Islet precursor cell (in vitro differentiated cells): ENCODE measurements around the gene MPZL3.

Experiments used
- DNase-seq: peaks from one replicate; pipeline ENCODE4 v3.0.0-alpha.2; 2018

MPZL3 gene

GRCh38 chr11:118231461-118231860, 20.7 kb downstream of the MPZL3 start:
- no peak for DNase-seq

- no peak for DNase-seq
Observed at GRCh38 chr11:118230088-118230487, 22.1 kb downstream of the MPZL3 start.

- no peak for DNase-seq
Observed at GRCh38 chr11:118229274-118229847, 22.8 kb downstream of the MPZL3 start.

- DNase-seq, result no peak
Observed at GRCh38 chr11:118227865-118228785, 24.0 kb downstream of the MPZL3 start.

GRCh38 chr11:118226781-118227180, 25.4 kb downstream of the MPZL3 start:
- no peak for DNase-seq

DNA sequence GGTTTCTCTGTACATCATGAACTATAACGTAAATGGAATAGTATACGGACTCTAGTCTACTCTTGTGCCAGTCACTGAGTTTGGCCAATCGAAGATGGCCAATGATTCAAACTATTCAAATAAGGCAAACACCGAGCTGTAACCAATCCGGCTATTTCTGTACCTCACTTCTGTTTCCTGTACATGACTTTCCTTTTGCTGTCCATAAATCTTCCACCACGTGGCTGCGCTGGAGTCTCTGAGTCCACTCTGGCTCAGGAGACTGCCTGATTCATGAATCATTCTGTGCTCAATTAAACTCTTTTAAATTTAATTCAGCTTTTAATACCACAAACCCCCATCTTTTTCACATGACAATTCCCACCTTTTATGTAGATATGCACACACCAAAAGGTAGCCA, 25.9 kb downstream of the MPZL3 start:
- DNase-seq, result no peak

GRCh38 chr11:118224511-118225188, 27.5 kb downstream of the MPZL3 start, which contains the start of gene JAML:
Gene JAML, minus strand, starts transcription at chr11:118225011. Its CDS starts 10,145 bp downstream, at chr11:118214866.
- DNase-seq, result no peak

DNA sequence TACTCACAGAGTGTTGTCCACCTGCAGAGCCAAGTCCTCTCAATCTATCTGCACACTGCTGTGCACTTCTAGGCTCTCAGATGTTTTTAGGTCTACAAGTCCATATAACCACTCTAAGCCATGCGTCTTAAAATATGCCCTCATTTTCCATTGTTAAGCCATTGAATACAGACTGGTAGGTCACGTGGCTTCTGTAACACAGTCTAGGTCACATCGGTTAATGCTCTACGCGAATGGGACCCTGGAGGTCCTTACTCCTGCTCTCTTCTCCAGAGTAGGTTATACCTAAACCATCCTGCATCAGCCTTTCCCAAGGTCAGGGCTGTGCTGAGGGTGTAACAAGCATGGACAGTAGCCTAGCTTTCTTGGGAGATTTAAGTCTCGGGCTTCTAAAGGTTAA, 28.2 kb downstream of the MPZL3 start:
- no peak for DNase-seq

DNA sequence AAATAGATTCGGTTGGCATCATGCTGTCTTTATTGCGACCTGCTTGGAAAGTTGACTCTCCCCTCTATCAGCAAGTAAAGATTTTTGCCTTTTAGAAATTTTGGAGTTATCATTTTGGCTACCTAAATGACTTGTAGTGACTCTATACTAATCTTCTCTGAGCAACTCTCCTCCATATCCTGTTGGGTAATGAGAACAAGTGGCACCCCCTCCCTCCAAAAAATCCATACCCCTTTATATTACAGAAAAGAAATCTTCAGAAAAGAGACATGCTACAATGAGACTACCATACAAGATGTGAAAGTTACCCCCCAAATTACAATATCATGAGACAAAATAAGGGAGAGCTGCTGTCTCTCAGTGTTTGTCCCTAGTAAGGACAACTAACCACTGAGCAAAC, 28.6 kb downstream of the MPZL3 start:
- DNase-seq, result no peak

DNA sequence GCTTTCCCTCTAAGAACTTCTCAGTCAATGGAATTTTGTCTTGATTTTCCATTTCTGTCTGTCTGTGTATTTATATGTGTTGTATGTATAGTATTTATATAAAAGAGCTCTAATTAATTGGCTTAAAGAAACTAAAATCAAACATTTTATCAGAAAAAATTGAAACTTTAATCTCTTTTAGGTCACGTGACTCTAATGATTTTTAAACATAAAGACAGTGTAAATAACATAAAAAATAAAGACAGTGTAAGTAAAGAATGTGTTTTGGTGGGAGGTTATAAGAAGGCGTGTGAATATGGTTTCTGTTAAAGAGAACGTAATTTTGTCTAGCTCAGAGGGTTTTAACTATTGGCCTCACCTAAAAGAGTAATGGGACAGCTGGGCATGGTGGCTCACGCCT, 29.7 kb downstream of the MPZL3 start:
- no peak for DNase-seq

- no peak for DNase-seq
Observed at GRCh38 chr11:118221419-118221818, 30.7 kb downstream of the MPZL3 start.

GRCh38 chr11:118219732-118220131, 32.4 kb downstream of the MPZL3 start:
- no peak for DNase-seq

DNA sequence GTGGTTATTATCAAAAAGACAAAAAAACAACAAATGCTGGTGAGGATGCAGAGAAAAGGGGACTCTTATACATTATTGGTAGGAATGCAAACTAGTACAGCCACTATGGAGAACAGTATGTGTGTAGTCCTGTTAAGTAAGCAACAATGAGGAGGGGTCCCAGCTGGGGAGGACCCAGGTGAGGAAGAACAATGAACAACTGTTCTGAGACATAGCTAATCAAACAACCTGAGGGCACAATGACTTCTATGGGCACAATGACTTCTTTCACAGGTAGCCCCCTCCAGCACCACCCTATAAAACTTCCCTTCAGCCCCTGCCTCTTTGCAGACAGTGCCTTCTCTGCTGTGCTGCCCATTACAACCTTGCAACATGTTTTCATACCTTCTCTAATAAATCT, 32.9 kb downstream of the MPZL3 start:
- no peak for DNase-seq

DNA sequence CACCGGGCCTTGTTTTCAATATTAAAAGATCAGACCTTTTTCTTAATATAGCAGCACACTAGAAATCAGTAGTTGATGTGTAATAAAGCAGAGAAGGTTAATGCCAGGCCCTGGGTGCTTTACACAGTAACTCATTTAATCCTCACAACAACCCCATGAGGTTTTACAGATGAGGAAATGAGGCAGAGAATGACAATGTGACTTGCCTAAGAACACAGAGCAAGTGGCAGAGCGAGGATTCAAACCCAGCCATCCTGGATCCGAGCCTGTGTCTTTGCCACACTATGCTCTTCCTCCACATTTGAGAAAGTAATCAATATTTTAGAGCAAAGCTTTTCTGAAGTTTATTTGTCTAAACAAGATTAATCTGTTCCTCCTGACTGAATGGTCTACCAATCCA, 34.6 kb downstream of the MPZL3 start:
- no peak for DNase-seq

- peak; percentile 45 for DNase-seq
Observed at GRCh38 chr11:118216621-118217481, 35.3 kb downstream of the MPZL3 start.

GRCh38 chr11:118215765-118216164, 36.4 kb downstream of the MPZL3 start:
- DNase-seq, result no peak

GRCh38 chr11:118215262-118215661, 36.9 kb downstream of the MPZL3 start:
- DNase-seq, result no peak

DNA sequence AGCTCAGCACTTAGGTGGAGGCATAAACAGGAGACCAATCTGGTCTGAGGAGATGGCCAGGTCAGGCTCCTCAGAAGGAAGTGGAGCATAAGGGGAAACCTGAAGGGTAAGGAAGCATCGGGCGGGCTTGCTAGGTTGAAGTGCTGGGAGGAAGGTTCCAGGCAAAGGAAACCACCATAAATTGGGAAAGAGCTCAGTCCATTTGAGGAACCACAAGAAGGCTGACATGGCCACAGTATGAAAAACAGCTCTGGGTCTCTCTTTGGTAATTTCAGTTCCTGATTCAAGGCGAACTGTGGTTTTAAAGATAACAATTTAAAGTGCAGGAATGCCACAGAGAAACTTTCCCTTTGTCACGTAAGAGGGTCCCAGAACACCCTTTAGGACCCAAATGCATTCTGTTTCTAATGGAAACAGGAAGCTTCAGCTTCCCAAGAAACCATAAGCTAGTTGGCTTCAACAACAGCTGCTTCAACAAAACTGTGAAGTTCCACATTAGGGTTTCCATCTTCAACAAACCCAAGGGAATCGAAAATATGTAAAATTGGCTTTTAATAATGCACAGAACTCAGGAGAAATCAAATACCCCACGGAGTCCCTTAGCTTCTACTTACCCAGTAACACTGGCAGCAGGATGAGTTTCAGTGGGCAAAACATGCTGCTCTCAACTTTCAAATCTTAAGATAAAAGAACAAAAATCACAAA, 37.8 kb downstream of the MPZL3 start:
- DNase-seq, result peak; percentile 21

- DNase-seq, result peak; percentile 37
Observed at GRCh38 chr11:118213781-118214180, 38.4 kb downstream of the MPZL3 start.

DNA sequence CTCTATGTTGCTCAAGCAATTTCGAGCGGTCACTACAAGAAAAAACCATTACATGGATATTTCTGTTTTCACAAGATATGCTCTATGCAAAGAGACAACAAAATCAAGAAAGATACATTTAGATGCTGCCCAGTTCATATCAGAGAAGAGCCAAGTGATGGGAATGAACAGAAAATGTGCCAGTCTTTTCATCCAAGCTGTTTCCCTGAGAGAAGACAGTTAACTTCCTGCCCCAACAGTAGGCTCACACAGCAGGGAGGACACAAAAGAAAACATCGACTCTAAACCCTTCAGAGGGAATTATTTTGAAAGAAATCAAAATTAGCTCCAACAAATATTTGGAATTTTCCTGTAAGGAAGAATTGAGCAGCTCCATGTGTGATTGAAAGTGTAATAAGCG, 39.0 kb downstream of the MPZL3 start:
- peak; percentile 7 for DNase-seq

DNA sequence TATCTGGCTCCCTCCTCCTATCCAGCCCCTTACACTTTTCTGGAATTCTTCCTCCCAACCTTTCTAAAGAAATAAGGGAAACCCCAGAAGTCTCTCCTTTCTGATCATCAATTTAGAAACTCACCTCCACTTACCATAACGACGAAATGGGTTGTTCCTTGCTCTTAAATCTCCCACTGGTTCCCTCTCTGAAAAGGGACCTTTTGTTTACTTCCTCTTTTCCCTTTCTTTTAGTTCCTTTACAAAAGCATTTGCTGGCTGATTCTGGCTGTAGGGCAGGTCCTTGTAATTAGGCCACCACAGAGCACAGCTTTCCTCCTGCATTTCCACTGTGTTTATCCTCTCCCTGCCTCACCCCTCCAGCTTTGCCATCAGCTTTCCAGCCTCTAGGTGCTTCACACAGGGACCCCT, 39.4 kb downstream of the MPZL3 start:
- DNase-seq, result peak; percentile 46

DNA sequence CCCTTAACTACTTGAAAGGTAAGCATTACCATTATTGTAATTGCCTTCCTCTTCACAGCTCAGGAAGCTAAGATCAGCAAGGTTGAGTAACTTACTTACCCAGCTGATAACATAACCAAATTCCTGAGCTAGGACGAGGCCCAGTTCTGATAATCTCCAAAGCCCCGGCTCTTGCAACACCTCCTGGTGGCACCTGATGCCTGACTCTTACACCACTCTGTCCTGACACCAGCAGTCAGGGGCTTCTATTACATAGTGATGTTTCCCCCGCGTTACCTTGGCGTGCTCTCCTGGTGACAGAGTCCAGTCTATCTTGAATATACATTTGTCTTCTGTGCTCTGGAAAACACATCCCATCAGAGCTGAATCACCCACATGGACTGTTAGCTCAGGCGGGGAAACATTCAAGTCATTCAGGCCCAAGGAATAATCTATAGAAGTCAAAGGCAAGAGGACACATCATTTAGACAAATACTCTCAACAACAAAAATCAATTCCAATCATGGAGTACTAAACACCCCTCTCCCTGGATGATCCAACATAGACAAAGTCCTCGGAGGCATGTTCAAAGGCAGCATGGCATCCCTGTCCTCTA, 39.9 kb downstream of the MPZL3 start:
- DNase-seq, result peak; percentile 55
